Liver (tissue), 9 donors: Measurements from ENCODE around the gene WDHD1. TPM values are rescaled to one million over a fixed set of nuclear protein-coding genes. Genes with fewer than 3 reads are reported as not detected.
"Not testable (repeated sequence)": the region's sequence is repeated elsewhere in the genome, so short reads cannot be mapped to it uniquely, and the experiment has no call there.

Experiments
- DNase-seq: peaks from one replicate; pipeline ENCODE4 v3.0.0-alpha.2; 2017; ENCODE audit warnings: low spot score
- H3K27ac ChIP-seq, 2 donors: one replicate each; pipeline ENCODE4 v1.7.0; 2013; ENCODE audit warnings: inconsistent platforms in 2 of 2, low read length in 2 of 2, control low read depth in 1 of 2, low read depth in 1 of 2, mild to moderate bottlenecking in 1 of 2
- H3K27me3 ChIP-seq, 4 donors: one replicate each; pipeline versions ENCODE4 v1.6.1 to v1.7.0; 2013; ENCODE audit warnings: low read length in 3 of 4, inconsistent platforms in 1 of 4, mild to moderate bottlenecking in 1 of 4, moderate library complexity in 1 of 4; ENCODE audit not compliant: control insufficient read depth in 4 of 4, insufficient read depth in 4 of 4
- H3K36me3 ChIP-seq, 4 donors: one replicate each; pipeline versions ENCODE4 v1.6.1 to v1.7.0; 2013; ENCODE audit warnings: low read length in 3 of 4, mild to moderate bottlenecking in 3 of 4, low read depth in 1 of 4, moderate library complexity in 1 of 4; ENCODE audit not compliant: control insufficient read depth in 4 of 4, insufficient read depth in 3 of 4
- H3K4me1 ChIP-seq, 4 donors: one replicate each; pipeline versions ENCODE4 v1.6.1 to v1.7.0; 2013; ENCODE audit warnings: low read length in 3 of 4, mild to moderate bottlenecking in 3 of 4, moderate library complexity in 1 of 4; ENCODE audit not compliant: control insufficient read depth in 4 of 4, insufficient read depth in 4 of 4
- H3K4me3 ChIP-seq, 3 donors: one replicate each; pipeline versions ENCODE4 v1.6.1 to v1.7.0; 2013; ENCODE audit warnings: low read length in 3 of 3, control low read depth in 1 of 3, low read depth in 1 of 3, mild to moderate bottlenecking in 1 of 3
- H3K9ac ChIP-seq, 2 donors: one replicate each; pipeline ENCODE4 v1.7.0; 2013; ENCODE audit warnings: low read length in 2 of 2, mild to moderate bottlenecking in 2 of 2, moderate library complexity in 2 of 2, control low read depth in 1 of 2, low read depth in 1 of 2
- H3K9me3 ChIP-seq, 4 donors: one replicate each; pipeline versions ENCODE4 v1.6.1 to v1.7.0; 2013; ENCODE audit warnings: low read length in 3 of 4; ENCODE audit not compliant: control insufficient read depth in 4 of 4
- FOXA1 ChIP-seq: IDR thresholded peaks from 2 replicates; pipeline ENCODE4 v1.6.1; 2016; ENCODE audit warnings: antibody characterized with exemption
- FOXA2 ChIP-seq: IDR thresholded peaks from 2 replicates; pipeline ENCODE4 v1.6.1; 2016; ENCODE audit warnings: antibody characterized with exemption
- HNF4G ChIP-seq: IDR thresholded peaks from 2 replicates; pipeline ENCODE4 v1.6.1; 2016; ENCODE audit warnings: antibody characterized with exemption
- JUND ChIP-seq, 2 donors: IDR thresholded peaks; 2 replicates each; pipeline ENCODE4 v1.6.1; 2016; ENCODE audit warnings: antibody characterized with exemption in 2 of 2
- NR2F2 ChIP-seq: IDR thresholded peaks from 2 replicates; pipeline ENCODE4 v1.6.1; 2016; ENCODE audit warnings: antibody characterized with exemption
- RAD21 ChIP-seq, 2 donors: IDR thresholded peaks; 2 replicates each; pipeline ENCODE4 v1.6.1; 2016; ENCODE audit warnings: antibody characterized with exemption in 2 of 2, mild to moderate bottlenecking in 2 of 2
- RXRA ChIP-seq, 2 donors: IDR thresholded peaks; 2 replicates each; pipeline ENCODE4 v1.6.1; 2017 to 2018; ENCODE audit warnings: antibody characterized with exemption in 2 of 2, mild to moderate bottlenecking in 1 of 2
- SP1 ChIP-seq: IDR thresholded peaks from 2 replicates; pipeline ENCODE4 v1.6.1; 2018; ENCODE audit warnings: antibody characterized with exemption, mild to moderate bottlenecking
- TAF1 ChIP-seq: conservative IDR thresholded peaks from 2 replicates; pipeline ENCODE4 v1.6.1; 2016; ENCODE audit warnings: antibody characterized with exemption, mild to moderate bottlenecking
- WGBS: extraction: QIAGEN DNeasy Blood & Tissue Kit; methylation state at CpG from one replicate; pipeline ENCODE4 v1.1.7; 2013; 5-methylcytosine and 5-hydroxymethylcytosine counted together
- polyA plus RNA-seq, 2 donors: library from polyadenylated mRNA; stranded (reverse) in 1 of 2; unstranded in 1 of 2; fragments of 200-250 nt in 1 of 2; fragments of >200 nt in 1 of 2; fragmentation: Nextera tagmentation in 1 of 2; extraction: Ambion mirVana in 1 of 2; gene quantifications; one replicate each; pipeline versions ENCODE4 v1.2.1 to v1.2.3, GENCODE V29; 2013 to 2015
- total RNA-seq, 2 donors: library from RNA; depleted of rRNA; stranded (reverse); fragments of >200 nt; gene quantifications; one replicate each; pipeline ENCODE4 v1.2.3, GENCODE V29; 2014
- TF ChIP-seq, protein P1 (sequence below): fragments of 150-350 bp; IDR thresholded peaks from 2 replicates; pipeline ENCODE4 v1.5.1; 2017; ENCODE audit warnings: improper control_type of control experiment, low read depth, low read length; ENCODE audit not compliant: missing input control
- TF ChIP-seq, protein P2 (sequence below): IDR thresholded peaks from 2 replicates; pipeline ENCODE4 v1.6.1; 2016; ENCODE audit warnings: antibody characterized with exemption
- TF ChIP-seq, protein P3 (sequence below): IDR thresholded peaks from 2 replicates; pipeline ENCODE4 v1.6.1; 2016; ENCODE audit warnings: antibody characterized with exemption
- TF ChIP-seq, protein P4 (sequence below): IDR thresholded peaks from 2 replicates; pipeline ENCODE4 v1.6.1; 2016; ENCODE audit warnings: antibody characterized with exemption
- TF ChIP-seq, protein P5 (sequence below): IDR thresholded peaks from 2 replicates; pipeline ENCODE4 v1.6.1; 2016; ENCODE audit warnings: antibody characterized with exemption, mild to moderate bottlenecking
- donor health status: healthy.
- donor health status: healthy.
- donor health status: healthy.
- donor health status: healthy.
- donor health status: healthy.

The WDHD1 gene
- total and polyA plus RNA-seq, 4 donors: 0.18 to 14.1 (median 0.42) TPM

DNA sequence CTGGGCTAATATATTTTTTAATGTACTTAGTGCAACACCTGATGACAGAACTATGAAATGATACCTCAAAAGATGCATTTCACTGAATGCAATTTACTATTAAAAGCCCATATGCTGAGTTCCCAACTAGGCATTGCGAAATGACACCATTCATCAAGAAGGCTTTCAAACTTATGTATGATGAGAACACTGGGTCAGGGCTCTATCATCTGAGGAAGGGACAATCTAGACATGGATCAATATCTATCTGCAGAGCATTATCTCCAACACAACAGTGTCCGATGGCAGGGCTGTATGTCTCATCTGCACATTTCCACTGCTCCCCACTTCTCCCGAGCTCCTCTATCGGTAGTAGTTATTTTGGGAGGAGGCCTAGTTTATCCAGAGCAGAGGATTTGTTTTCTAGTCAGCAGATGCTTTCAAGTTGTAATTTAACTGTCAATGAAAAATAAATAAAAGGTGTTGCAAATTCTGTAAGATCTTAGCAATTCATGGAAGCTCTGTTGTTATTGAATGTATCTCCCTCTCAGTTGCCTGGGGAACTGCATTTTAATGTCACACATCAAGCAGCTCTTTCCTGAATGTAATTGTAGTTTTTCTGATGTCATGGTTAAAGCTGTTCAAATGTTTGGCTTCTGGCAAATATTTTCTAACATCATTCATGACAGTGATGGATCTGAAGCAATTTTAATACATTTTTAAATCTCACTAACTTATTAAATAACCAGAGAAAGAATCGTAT, 116.9 kb downstream of the WDHD1 start:
- H3K36me3 ChIP-seq: no peaks in the 10 kb centered on the region
- 90% methylated on average over 5 of the region's 5 CpGs for WGBS
- no peak for TF ChIP-seq SP1
- no peak for TF ChIP-seq FOXA1
- TF ChIP-seq RXRA (IDR thresholded peaks at IDR 0.05): no peak
- no peak for TF ChIP-seq JUND (IDR thresholded peaks at IDR 0.05)
- TF ChIP-seq, protein P1, sequence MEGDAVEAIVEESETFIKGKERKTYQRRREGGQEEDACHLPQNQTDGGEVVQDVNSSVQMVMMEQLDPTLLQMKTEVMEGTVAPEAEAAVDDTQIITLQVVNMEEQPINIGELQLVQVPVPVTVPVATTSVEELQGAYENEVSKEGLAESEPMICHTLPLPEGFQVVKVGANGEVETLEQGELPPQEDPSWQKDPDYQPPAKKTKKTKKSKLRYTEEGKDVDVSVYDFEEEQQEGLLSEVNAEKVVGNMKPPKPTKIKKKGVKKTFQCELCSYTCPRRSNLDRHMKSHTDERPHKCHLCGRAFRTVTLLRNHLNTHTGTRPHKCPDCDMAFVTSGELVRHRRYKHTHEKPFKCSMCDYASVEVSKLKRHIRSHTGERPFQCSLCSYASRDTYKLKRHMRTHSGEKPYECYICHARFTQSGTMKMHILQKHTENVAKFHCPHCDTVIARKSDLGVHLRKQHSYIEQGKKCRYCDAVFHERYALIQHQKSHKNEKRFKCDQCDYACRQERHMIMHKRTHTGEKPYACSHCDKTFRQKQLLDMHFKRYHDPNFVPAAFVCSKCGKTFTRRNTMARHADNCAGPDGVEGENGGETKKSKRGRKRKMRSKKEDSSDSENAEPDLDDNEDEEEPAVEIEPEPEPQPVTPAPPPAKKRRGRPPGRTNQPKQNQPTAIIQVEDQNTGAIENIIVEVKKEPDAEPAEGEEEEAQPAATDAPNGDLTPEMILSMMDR: no peak
- no peak for TF ChIP-seq FOXA2
- no peak for TF ChIP-seq TAF1
- TF ChIP-seq NR2F2: no peak
- TF ChIP-seq, protein P2, sequence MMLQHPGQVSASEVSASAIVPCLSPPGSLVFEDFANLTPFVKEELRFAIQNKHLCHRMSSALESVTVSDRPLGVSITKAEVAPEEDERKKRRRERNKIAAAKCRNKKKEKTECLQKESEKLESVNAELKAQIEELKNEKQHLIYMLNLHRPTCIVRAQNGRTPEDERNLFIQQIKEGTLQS: no peak

DNA sequence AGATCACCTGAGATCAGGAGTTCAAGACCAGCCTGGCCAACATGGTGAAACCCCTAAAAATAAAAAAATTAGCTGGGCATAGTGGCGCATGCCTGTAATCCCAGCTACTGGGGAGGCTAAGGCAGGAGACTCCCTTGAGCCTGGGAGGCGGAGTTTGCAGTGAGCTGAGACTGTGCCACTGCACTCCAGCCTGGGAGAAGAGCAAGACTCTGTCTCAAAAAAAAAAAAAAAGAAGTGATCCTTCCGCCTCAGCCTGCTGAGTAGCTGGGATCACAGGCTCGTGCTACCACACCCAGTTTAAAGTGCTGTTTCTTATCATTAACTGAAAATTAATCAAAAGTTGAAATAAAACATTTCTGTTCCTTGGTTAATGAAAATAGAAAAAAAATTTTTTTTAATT, 117.9 kb downstream of the WDHD1 start:
- H3K9me3 ChIP-seq, H3K27ac ChIP-seq, H3K27me3 ChIP-seq, H3K4me3 ChIP-seq, DNase-seq, H3K4me1 ChIP-seq, H3K36me3 ChIP-seq, H3K9ac ChIP-seq: not testable (repeated sequence)
- 92% methylated on average over 4 of the region's 4 CpGs for WGBS

More for the DNA sequence above, 116.9 kb downstream of the WDHD1 start:
- DNase-seq: no peak
- Histone ChIP-seq H3K4me3 (no peak overlapping the region), H3K27ac (no peak overlapping the region), H3K27me3 (no peaks in the 10 kb centered on the region), H3K4me1 (no peaks in the 10 kb centered on the region), H3K9me3 (no peaks in the 10 kb centered on the region), H3K9ac (no peak overlapping the region)

DNA sequence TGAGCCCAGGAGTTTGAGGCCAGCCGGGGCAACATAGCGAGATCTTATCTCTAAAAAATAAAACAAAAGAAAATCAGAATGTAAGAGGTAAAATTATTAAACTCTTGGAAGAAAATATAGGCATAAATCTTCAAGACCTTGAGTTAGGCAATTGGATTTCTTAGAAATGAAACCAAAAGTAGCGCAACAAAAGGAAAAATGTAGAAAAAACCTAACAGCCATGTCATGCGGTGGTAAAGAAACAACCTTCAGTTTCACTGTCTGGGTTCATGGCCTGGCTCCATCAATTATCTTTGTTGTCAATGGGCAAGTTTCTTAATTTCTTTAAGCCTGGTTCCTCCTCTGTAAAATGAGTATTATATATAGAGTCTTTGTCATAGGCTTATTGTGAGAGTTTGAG, 118.7 kb downstream of the WDHD1 start:
- peaks cover 0 to 4% (median 0%) of the 10 kb centered on the region in 4 donors for H3K4me1 ChIP-seq
- DNase-seq: no peak
- H3K27ac ChIP-seq: no peak overlapping the region
- no peaks in the 10 kb centered on the region for H3K27me3 ChIP-seq
- H3K9me3 ChIP-seq: no peaks in the 10 kb centered on the region
- H3K36me3 ChIP-seq: no peaks in the 10 kb centered on the region
- H3K9ac ChIP-seq: no peak overlapping the region
- 84% methylated on average over 4 of the region's 4 CpGs for WGBS
- TF ChIP-seq RAD21 (IDR thresholded peaks at IDR 0.05): no peak
- TF ChIP-seq FOXA2: no peak
- H3K4me3 ChIP-seq: no peak overlapping the region

DNA sequence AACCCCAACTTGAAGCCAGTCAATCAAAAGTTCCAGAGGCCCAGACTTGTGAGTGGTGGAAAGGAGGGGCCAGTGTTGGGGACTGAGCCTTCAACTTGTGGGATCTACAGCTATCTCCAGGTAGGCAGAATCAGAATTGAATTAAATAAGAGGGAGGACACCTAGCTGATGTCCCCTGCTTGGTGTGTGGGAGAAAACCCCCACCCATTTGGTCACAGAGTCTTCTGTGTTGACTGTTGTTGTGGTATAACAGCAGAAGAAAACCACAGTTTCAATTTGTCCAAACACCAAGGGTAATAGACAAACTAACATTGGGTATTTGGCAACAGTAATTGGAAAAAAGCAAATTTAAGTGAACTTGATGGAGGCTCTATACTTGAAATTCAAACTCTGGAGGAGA, 120.8 kb downstream of the WDHD1 start:
- Histone ChIP-seq H3K27me3 (no peaks in the 10 kb centered on the region), H3K27ac (no peak overlapping the region), H3K36me3 (no peaks in the 10 kb centered on the region), H3K4me3 (no peak overlapping the region), H3K9ac (no peak overlapping the region), H3K4me1 (peaks cover 0 to 5% (median 1%) of the 10 kb centered on the region in 4 donors), H3K9me3 (no peaks in the 10 kb centered on the region)
- TF ChIP-seq, protein P3, sequence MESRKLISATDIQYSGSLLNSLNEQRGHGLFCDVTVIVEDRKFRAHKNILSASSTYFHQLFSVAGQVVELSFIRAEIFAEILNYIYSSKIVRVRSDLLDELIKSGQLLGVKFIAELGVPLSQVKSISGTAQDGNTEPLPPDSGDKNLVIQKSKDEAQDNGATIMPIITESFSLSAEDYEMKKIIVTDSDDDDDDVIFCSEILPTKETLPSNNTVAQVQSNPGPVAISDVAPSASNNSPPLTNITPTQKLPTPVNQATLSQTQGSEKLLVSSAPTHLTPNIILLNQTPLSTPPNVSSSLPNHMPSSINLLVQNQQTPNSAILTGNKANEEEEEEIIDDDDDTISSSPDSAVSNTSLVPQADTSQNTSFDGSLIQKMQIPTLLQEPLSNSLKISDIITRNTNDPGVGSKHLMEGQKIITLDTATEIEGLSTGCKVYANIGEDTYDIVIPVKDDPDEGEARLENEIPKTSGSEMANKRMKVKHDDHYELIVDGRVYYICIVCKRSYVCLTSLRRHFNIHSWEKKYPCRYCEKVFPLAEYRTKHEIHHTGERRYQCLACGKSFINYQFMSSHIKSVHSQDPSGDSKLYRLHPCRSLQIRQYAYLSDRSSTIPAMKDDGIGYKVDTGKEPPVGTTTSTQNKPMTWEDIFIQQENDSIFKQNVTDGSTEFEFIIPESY: no peak
- TF ChIP-seq TAF1: no peak
- no peak for TF ChIP-seq FOXA2
- TF ChIP-seq HNF4G: no peak
- TF ChIP-seq, protein P4, sequence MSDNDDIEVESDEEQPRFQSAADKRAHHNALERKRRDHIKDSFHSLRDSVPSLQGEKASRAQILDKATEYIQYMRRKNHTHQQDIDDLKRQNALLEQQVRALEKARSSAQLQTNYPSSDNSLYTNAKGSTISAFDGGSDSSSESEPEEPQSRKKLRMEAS: no peak
- no peak for TF ChIP-seq RAD21 (IDR thresholded peaks at IDR 0.05)
- TF ChIP-seq, protein P5, sequence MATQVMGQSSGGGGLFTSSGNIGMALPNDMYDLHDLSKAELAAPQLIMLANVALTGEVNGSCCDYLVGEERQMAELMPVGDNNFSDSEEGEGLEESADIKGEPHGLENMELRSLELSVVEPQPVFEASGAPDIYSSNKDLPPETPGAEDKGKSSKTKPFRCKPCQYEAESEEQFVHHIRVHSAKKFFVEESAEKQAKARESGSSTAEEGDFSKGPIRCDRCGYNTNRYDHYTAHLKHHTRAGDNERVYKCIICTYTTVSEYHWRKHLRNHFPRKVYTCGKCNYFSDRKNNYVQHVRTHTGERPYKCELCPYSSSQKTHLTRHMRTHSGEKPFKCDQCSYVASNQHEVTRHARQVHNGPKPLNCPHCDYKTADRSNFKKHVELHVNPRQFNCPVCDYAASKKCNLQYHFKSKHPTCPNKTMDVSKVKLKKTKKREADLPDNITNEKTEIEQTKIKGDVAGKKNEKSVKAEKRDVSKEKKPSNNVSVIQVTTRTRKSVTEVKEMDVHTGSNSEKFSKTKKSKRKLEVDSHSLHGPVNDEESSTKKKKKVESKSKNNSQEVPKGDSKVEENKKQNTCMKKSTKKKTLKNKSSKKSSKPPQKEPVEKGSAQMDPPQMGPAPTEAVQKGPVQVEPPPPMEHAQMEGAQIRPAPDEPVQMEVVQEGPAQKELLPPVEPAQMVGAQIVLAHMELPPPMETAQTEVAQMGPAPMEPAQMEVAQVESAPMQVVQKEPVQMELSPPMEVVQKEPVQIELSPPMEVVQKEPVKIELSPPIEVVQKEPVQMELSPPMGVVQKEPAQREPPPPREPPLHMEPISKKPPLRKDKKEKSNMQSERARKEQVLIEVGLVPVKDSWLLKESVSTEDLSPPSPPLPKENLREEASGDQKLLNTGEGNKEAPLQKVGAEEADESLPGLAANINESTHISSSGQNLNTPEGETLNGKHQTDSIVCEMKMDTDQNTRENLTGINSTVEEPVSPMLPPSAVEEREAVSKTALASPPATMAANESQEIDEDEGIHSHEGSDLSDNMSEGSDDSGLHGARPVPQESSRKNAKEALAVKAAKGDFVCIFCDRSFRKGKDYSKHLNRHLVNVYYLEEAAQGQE: no peak
- no peak for DNase-seq
